Activated CD4-positive, alpha-beta T cell treated with anti-CD3 and anti-CD28 coated beads, Interleukin-2, amount 10 ng/mL, durations not matched to agents 24 days and 14 days (primary cell): ENCODE measurements around the gene SMIM36. TPM values are rescaled to one million over a fixed set of nuclear protein-coding genes. Genes with fewer than 3 reads are reported as not detected.
"Not testable (repeated sequence)": the region's sequence is repeated elsewhere in the genome, so short reads cannot be mapped to it uniquely, and the experiment has no call there.

Source experiments
- DNase-seq: peaks from one replicate; pipeline ENCODE4 v3.0.0; 2022
- H3K27ac Mint-ChIP-seq: one replicate; pipeline ENCODE4 v1.8.0; 2022; ENCODE audit warnings: mild to moderate bottlenecking, mixed read lengths
- H3K27me3 Mint-ChIP-seq: one replicate; pipeline ENCODE4 v1.8.0; 2022; ENCODE audit warnings: mixed read lengths
- H3K36me3 Mint-ChIP-seq: one replicate; pipeline ENCODE4 v1.8.0; 2022; ENCODE audit warnings: low read depth, mild to moderate bottlenecking, mixed read lengths
- H3K4me1 Mint-ChIP-seq: one replicate; pipeline ENCODE4 v1.8.0; 2021; ENCODE audit warnings: mixed read lengths
- H3K4me3 Mint-ChIP-seq: one replicate; pipeline ENCODE4 v1.8.0; 2022; ENCODE audit warnings: mild to moderate bottlenecking, moderate library complexity, mixed read lengths
- H3K9me3 Mint-ChIP-seq: one replicate; pipeline ENCODE4 v1.8.0; 2021; ENCODE audit warnings: mixed read lengths
- intact Hi-C: fragments of 100-400 bp; cut with micrococcal nuclease; formaldehyde crosslinking; loops from one replicate; pipeline ENCODE4 v1.15.1; 2023
- total RNA-seq: library from RNA; stranded (reverse); gene quantifications from 2 replicates; pipeline ENCODE4 v1.2.3, GENCODE V29; 2022

The SMIM36 gene
- total RNA-seq, 1 donor from 2014 or later, result not detected

DNA sequence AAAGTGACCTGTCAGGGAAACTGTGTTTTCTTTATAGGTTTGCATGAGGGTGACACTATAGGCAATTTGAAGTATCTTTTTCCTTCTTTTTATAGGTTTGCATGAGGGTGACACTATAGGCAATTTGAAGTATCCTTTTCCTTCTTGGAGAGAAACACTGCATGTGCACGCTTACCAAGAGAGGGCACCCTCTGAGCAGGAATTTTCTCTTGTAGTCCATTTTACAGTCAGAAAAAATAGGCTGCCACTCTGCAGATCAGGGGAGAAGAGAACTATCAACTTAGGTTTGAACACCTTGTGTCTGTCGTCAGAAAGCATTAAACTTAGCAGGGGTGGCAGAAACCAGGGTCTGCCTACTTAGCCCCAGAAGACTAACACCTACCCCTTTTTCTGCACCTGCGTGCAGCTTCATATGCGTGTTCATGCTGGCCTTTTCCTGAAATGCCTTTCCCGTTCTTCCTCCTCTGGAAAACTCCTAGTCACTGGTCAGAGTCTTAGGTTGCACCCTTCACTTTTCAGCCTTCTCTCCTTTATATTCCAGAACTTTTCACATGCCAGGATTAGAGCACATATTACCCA lies 16.4 kb upstream of the SMIM36 start:
- H3K27me3 Mint-ChIP-seq, result peaks cover 20% of the 10 kb centered on the region
- no peak overlapping the region for H3K27ac Mint-ChIP-seq
- peaks cover 5% of the 10 kb centered on the region for H3K4me1 Mint-ChIP-seq
- DNase-seq, result no peak
- no peaks in the 10 kb centered on the region for H3K9me3 Mint-ChIP-seq
- H3K36me3 Mint-ChIP-seq, result no peaks in the 10 kb centered on the region
- H3K4me3 Mint-ChIP-seq, result no peak overlapping the region
- intact Hi-C loops, result loop anchor here (2.0 to 5.0 kb wide), 2 partner anchors 243 to 790 kb away; no protein-coding TSS in a partner anchor

DNA sequence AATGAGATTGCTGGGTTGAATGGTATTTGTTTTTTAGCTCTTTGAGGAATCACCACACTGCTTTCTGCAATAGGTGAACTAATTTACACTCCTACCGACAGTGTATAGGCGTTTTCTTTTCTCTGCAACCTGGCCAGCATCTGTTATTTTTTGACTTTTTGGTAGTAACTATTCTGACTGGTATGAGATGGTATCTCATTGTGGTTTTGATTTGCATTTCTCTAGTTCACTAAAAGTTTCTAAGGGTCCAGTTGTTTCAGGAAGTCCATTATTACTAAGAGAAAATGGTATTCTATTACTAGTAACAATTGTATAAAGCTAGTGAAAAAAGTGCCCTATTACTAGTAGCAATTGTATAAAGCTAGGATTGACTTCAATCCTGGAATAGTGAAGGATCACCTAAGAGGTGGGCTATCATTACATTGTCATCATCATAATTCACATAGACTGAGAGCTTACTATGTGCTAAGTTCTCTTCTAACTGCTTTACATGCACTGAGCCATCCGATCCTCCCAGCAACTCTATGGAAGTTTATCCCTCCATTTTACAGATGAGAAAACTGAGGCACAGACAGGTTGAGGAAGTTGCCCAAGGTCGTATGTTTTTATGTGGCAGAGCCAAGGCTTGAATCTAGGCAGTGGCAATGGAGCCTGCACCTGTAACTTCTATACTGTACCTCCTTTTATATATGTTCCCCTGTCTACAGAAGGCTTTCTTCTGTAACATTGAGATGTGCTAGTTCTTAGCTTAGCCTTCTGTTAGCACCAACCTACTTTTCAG lies 13.4 kb upstream of the SMIM36 start:
- Mint-ChIP-seq H3K4me1 (peaks cover 5% of the 10 kb centered on the region), H3K36me3 (no peaks in the 10 kb centered on the region), H3K27ac (no peak overlapping the region), H3K27me3 (peaks cover 22% of the 10 kb centered on the region), H3K9me3 (no peaks in the 10 kb centered on the region), H3K4me3 (no peak overlapping the region)
- intact Hi-C loops, result loop anchor here (5.0 kb wide), 1 partner anchor 793 kb away; no protein-coding TSS in a partner anchor
- DNase-seq, result no peak

DNA sequence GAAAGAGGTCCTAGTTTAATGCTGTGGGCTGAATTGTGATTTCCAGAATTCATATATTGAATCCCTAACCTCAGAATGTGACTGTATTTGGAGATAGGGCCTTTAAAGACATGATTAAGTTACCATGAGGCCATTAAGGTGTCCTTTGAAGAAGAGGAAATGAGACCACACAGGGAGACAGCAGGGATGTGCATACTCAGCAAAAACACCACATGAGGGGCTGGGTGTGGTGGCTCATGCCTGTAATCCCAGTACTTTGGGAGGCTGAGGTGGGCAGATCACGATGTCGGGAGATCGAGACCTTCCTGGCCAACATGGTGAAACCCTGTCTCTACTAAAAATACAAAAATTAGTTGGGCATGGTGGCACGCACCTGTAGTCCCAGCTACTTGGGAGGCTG lies 11.8 kb upstream of the SMIM36 start:
- H3K4me3 Mint-ChIP-seq, H3K27ac Mint-ChIP-seq: not testable (repeated sequence)
- H3K27me3 Mint-ChIP-seq, result peaks cover 21% of the 10 kb centered on the region

DNA sequence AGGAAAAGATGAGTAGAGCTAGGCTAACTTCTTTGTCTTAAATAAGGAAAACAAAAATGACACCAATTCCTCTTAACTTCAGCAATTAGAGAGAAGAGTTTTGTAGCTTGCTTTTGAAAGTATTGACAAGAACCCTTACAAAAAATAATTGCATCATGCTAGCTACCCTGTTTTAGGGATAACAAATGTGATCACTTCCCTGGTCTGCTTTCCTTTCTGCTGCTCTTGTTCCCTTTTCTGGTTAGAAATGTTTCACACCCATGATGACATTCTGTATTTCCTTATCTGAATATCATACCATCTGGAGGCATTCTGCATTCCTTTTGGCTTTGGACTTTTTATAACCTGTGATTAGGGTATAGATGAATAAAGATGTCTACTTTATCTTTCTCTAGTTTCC lies 9.9 kb upstream of the SMIM36 start:
- no peak overlapping the region for H3K27ac Mint-ChIP-seq
- no peaks in the 10 kb centered on the region for H3K36me3 Mint-ChIP-seq
- DNase-seq, result no peak
- no peaks in the 10 kb centered on the region for H3K9me3 Mint-ChIP-seq
- intact Hi-C loops, result no loop called here
- H3K4me1 Mint-ChIP-seq, result peaks cover 5% of the 10 kb centered on the region
- H3K27me3 Mint-ChIP-seq, result peaks cover 22% of the 10 kb centered on the region
- no peak overlapping the region for H3K4me3 Mint-ChIP-seq

More for the DNA sequence above, 11.8 kb upstream of the SMIM36 start:
- DNase-seq, intact Hi-C loops, H3K36me3 Mint-ChIP-seq, H3K4me1 Mint-ChIP-seq, H3K9me3 Mint-ChIP-seq: not testable (repeated sequence)

DNA sequence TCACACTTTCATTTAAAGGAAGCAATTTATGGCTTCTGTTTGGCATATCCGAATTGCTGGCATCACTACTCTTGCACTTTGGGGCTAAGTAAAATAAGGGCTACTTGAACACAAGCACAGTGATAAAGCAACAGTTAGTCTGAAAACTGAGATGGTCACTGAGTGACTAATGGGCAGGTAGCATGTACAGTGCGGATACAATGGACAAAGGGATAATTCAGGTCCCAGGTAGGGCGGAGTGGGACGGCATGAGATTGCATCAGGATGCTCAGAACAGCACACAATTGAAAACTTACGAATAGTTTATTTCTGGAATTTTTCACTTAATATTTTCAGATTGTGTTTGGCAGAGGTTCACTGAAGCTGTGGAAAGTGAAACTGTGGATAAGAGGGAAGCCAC lies 9.2 kb upstream of the SMIM36 start:
- intact Hi-C loops, result no loop called here

DNA sequence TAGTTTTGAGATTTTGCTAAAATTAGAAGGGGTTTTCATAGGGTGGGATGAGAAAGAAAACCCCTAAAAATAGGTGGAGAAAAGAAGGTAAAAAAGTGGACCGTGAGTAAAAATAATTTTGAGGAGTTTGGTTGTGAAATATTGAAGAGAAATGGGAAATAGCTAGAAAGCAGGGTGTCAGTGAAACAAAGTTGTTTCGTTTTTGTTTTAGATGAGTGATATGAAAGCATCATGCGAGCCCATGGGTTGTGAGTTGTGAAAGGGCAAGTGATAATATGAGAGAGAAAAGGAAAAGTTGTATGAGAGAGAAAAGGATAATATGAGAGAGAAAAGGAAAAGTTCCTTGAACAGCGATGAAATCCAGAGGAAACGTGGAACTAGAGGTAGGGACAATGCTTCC lies 7.3 kb upstream of the SMIM36 start:
- Mint-ChIP-seq H3K4me3 (no peak overlapping the region), H3K27me3 (peaks cover 20% of the 10 kb centered on the region), H3K9me3 (no peaks in the 10 kb centered on the region), H3K36me3 (no peaks in the 10 kb centered on the region), H3K4me1 (peaks cover 3% of the 10 kb centered on the region), H3K27ac (no peak overlapping the region)
- no peak for DNase-seq
- intact Hi-C loops, result no loop called here

More for the DNA sequence above, 9.2 kb upstream of the SMIM36 start:
- H3K36me3 Mint-ChIP-seq, result no peaks in the 10 kb centered on the region
- peaks cover 24% of the 10 kb centered on the region for H3K27me3 Mint-ChIP-seq
- no peak for DNase-seq
- H3K27ac Mint-ChIP-seq, result no peak overlapping the region
- no peak overlapping the region for H3K4me3 Mint-ChIP-seq
- H3K9me3 Mint-ChIP-seq, result no peaks in the 10 kb centered on the region
- peaks cover 5% of the 10 kb centered on the region for H3K4me1 Mint-ChIP-seq

DNA sequence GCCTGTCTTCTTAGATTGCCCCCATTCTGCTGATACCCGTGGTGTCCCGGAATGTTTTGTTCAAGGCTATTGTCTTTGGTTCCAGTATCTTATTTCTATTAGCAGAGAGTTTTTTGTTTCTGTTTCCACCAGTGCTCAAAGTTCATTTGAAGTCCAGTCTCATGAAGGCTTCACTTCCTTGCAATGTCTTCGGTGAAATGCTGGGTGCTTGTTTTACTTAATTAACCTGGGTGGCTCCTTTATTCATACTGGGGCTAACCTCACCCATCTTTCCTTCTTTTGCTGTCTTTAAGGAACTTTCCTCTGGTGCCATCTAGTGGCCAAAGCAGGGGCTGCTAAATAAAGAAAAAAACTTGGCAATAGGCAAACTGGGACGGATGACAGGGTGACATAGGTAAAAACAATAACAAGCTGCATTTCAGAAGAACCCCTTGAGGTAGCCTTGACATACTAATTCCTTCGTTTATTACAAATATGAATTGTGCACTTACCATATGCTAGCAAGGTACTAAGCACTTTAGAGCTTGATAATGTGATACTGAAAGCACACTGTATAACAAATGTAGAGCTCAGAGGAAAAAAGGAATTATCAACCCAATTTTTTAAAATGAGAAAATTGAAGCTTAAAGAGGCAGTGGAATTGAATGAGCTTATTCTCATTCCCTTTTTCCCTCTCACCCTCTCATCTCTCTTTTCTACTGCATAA lies 2.8 kb upstream of the SMIM36 start:
- Mint-ChIP-seq H3K9me3 (no peaks in the 10 kb centered on the region), H3K4me3 (no peak overlapping the region), H3K27ac (no peak overlapping the region), H3K27me3 (peaks cover 8% of the 10 kb centered on the region), H3K36me3 (no peaks in the 10 kb centered on the region), H3K4me1 (peaks cover 3% of the 10 kb centered on the region)
- peak; percentile 92 for DNase-seq
- intact Hi-C loops, result loop anchor here (5.0 kb wide), 4 partner anchors 92 to 522 kb away; partner anchors contain the start of gene MMD

DNA sequence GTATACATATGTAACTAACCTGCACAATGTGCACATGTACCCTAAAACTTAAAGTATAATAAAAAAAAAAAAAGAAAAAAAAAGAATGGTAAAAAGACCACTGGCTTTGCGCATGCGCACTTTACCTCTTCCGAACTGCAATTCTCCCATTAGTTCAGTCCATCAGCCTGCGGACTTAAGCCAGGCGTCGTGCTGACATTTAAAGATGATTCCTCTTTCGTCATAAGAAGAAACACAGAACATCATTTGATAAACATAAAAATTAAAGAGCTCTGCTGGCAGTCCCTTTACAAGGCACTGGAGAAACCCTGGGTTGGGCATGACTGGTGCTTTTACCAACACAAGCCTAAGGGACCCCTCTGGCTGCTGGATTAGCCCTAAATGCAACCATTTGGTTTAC lies 3.6 kb downstream of the SMIM36 start:
- intact Hi-C loops, H3K4me3 Mint-ChIP-seq, H3K4me1 Mint-ChIP-seq, H3K9me3 Mint-ChIP-seq, H3K36me3 Mint-ChIP-seq, H3K27ac Mint-ChIP-seq, H3K27me3 Mint-ChIP-seq, DNase-seq: not testable (repeated sequence)

DNA sequence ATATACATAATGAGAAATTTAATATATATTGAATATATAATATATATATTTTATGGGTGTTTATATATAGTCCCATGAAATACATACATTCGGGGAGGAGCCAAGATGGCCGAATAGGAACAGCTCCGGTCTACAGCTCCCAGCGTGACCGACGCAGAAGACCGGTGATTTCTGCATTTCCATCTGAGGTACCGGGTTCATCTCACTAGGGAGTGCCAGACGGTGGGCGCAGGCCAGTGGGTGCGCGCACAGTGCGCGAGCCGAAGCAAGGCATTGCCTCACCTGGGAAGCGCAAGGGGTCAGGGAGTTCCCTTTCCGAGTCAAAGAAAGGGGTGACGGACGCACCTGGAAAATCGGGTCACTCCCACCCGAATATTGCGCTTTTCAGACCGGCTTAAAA lies 9.6 kb downstream of the SMIM36 start:
- H3K4me1 Mint-ChIP-seq, H3K27ac Mint-ChIP-seq, H3K27me3 Mint-ChIP-seq, intact Hi-C loops, H3K9me3 Mint-ChIP-seq, H3K36me3 Mint-ChIP-seq, H3K4me3 Mint-ChIP-seq: not testable (repeated sequence)
- peak; percentile 65 for DNase-seq

DNA sequence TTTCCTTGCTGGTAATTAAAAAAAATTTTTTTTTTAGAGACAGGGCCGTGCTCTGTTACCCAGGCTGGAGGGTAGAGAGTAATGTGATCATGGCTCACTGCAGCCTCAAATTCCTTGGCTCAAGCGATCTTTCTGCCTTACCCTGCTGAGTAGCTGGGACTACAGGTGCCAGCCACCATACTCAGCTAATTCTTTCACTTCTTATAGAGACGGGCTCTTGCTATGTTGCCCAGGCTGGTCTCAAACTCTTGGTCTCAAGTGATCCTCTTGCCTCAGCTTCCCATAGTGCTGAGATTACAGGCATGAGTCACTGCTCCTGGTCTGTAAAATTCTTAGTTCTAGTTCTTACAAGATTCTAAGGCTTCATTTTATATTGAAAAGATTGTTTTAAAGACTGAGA lies 11.1 kb downstream of the SMIM36 start:
- no peaks in the 10 kb centered on the region for H3K4me1 Mint-ChIP-seq
- no peaks in the 10 kb centered on the region for H3K9me3 Mint-ChIP-seq
- H3K27me3 Mint-ChIP-seq, result peaks cover 10% of the 10 kb centered on the region
- intact Hi-C loops, result no loop called here
- no peak overlapping the region for H3K27ac Mint-ChIP-seq
- DNase-seq, result peak; percentile 61
- H3K36me3 Mint-ChIP-seq, result no peaks in the 10 kb centered on the region
- no peak overlapping the region for H3K4me3 Mint-ChIP-seq

DNA sequence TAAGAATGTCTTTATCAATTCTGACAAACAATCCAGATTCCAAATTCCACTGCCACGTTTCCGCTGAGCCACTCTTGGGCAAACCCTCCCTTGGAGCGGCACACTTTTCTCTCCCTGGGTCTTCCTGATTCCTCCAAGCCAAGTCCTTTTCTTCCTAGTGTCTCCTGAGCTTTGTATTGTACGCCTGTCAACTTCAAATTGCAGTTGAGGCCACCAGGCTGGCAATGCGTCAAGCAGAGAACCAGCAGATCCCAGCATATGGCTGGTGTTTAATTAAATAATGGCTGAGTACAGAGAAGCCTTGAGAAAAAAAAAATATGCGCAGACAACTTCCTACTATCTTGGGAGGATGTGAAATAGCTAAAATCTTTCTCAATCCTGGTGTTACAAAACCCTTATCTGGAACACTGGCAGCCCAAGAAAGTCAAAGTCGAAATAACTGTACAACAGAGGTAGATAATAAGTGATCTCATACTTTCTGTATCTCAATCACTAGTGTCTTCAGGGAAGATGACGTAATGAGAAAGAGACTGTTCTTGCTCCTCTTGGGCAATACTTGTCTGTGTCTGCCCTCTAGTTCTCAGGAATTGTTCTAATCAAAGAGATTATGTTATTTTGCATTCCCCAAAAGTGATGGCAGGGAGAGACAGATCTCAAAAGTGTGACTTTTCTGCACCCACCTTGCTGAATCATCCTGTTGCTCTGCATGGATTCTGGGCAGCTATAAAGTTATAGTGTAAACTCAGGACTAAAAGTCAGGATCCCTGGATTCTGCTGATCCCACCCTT lies 15.0 kb downstream of the SMIM36 start:
- no peak for DNase-seq
- peaks cover 24% of the 10 kb centered on the region for H3K27me3 Mint-ChIP-seq

DNA sequence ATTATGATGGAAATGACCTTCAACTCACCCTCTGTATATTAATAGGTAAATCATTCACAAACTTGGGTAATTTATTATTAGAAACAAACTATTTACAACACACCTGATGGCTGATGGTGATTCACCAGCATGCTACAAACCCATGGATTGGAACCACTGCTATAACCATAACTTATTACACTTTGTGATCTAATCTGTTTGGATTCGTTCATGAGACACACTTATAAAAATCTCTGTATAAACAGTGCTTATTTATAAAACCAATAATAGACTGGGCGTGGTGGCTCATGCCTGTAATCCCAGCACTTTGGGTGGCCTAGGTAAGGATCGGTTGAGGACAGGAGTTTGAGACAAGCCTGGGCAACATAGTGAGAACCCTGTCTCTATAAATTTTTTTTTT lies 16.0 kb downstream of the SMIM36 start:
- no peaks in the 10 kb centered on the region for H3K9me3 Mint-ChIP-seq
- no peak overlapping the region for H3K4me3 Mint-ChIP-seq
- no peak for DNase-seq
- intact Hi-C loops, result no loop called here
- H3K27ac Mint-ChIP-seq, result no peak overlapping the region
- no peaks in the 10 kb centered on the region for H3K4me1 Mint-ChIP-seq
- H3K36me3 Mint-ChIP-seq, result no peaks in the 10 kb centered on the region
- peaks cover 27% of the 10 kb centered on the region for H3K27me3 Mint-ChIP-seq

More for the DNA sequence above, 15.0 kb downstream of the SMIM36 start:
- Mint-ChIP-seq H3K36me3 (no peaks in the 10 kb centered on the region), H3K27ac (no peak overlapping the region), H3K9me3 (no peaks in the 10 kb centered on the region), H3K4me1 (no peaks in the 10 kb centered on the region), H3K4me3 (no peak overlapping the region)
- intact Hi-C loops, result no loop called here

DNA sequence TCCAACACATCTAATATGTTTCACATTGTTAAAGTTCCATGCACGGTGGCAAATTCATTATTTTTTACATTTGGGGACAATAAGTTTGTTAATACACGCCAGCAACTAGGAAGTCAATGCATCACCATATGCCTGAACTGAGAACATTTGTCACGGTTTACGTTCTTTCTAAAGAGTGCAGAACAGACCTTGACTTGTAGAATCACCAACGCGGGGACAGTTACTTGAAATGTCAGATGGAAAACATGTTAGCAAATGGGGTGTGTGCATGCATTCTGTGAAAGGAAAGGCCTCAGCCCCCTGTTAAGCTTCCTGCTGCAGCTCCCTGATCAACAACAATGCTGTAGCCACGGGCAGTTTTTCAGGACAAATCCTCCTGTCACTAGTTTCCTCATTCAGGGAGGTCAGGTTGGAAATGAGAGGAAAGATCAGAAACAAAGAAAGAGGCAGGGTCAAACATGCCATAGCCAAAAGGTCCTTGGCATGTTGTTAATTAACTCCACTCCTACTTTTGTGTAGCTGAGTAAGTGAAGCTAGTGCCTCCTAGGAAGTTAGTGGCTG lies 18.4 kb downstream of the SMIM36 start:
- Mint-ChIP-seq H3K27ac (no peak overlapping the region), H3K4me3 (no peak overlapping the region), H3K36me3 (no peaks in the 10 kb centered on the region), H3K9me3 (no peaks in the 10 kb centered on the region), H3K4me1 (no peaks in the 10 kb centered on the region), H3K27me3 (peaks cover 29% of the 10 kb centered on the region)
- no peak for DNase-seq
- intact Hi-C loops, result no loop called here
